K562 (cell line): ENCODE data around the gene RTL10. TPM values are rescaled to one million over a fixed set of nuclear protein-coding genes. Genes with fewer than 3 reads are reported as not detected.

Experiments used
- ARID3A ChIP-seq: IDR thresholded peaks from 2 replicates; pipeline ENCODE4 v1.6.1; 2012; ENCODE audit warnings: low read depth, low read length, improper control_type of control experiment, borderline replicate concordance
- BCOR ChIP-seq: fragments of 450-650 bp; IDR thresholded peaks from 2 replicates; pipeline ENCODE4 v1.6.1; 2016
- BMI1 ChIP-seq: fragments of 150-350 bp; IDR thresholded peaks from 2 replicates; pipeline ENCODE4 v1.6.1; 2014; ENCODE audit warnings: low read length
- BRD9 ChIP-seq: fragments of 450-650 bp; IDR thresholded peaks from 2 replicates; pipeline ENCODE4 v1.6.1; 2018; ENCODE audit warnings: low read depth; ENCODE audit not compliant: partially characterized antibody
- CBX2 ChIP-seq: fragments of 200-600 bp; sonication (generic); IDR thresholded peaks from one replicate; pipeline ENCODE4 v1.6.1; 2012; ENCODE audit warnings: mild to moderate bottlenecking, low read length, inconsistent platforms; ENCODE audit not compliant: insufficient read depth, poor library complexity, severe bottlenecking
- CREBBP ChIP-seq: IDR thresholded peaks from one replicate; pipeline ENCODE4 v1.6.1; 2012; ENCODE audit warnings: low read depth, mild to moderate bottlenecking, control low read depth, inconsistent platforms, low read length
- CSDE1 ChIP-seq, 2 experiments: fragments of 450-650 bp; IDR thresholded peaks; 2 replicates each; pipeline ENCODE4 v1.6.1; 2016; ENCODE audit warnings: mild to moderate bottlenecking in 1 of 2
- EGR1 ChIP-seq: fragments of 450-650 bp; conservative IDR thresholded peaks from 2 replicates; pipeline ENCODE4 v1.6.1; 2017; ENCODE audit warnings: mild to moderate bottlenecking
- EZH2 ChIP-seq: IDR thresholded peaks from 2 replicates; pipeline ENCODE4 v1.6.1; 2012; ENCODE audit warnings: low read depth, mild to moderate bottlenecking, inconsistent platforms, low read length, borderline replicate concordance
- FOXP1 ChIP-seq: sonication (generic); formaldehyde crosslinking; IDR thresholded peaks from 2 replicates; pipeline ENCODE4 v1.8.0; 2022; ENCODE audit warnings: mild to moderate bottlenecking, missing genetic modification reagents
- HDAC3 ChIP-seq: fragments of 450-650 bp; IDR thresholded peaks from 2 replicates; pipeline ENCODE4 v1.6.1; 2018; ENCODE audit warnings: borderline replicate concordance, mild to moderate bottlenecking, moderate library complexity; ENCODE audit not compliant: partially characterized antibody
- HNRNPK ChIP-seq: fragments of 200-400 bp; formaldehyde crosslinking; IDR thresholded peaks from one replicate; pipeline ENCODE4 v1.6.1; 2018; ENCODE audit warnings: mild to moderate bottlenecking, low read depth, low read length; ENCODE audit not compliant: poor library complexity, severe bottlenecking
- IFI16 ChIP-seq: fragments of 250-450 bp; sonication (Bioruptor Pico); IDR thresholded peaks from 2 replicates; pipeline ENCODE4 v2.1.2; 2022; ENCODE audit warnings: mild to moderate bottlenecking, inconsistent platforms
- MAZ ChIP-seq, 2 experiments: fragments of 450-650 bp in 1 of 2; sonication (generic) in 1 of 2; formaldehyde crosslinking; IDR thresholded peaks in 1 of 2; conservative IDR thresholded peaks in 1 of 2; 2 replicates each; pipeline versions ENCODE4 v1.4.0 to v1.5.0; 2020; ENCODE audit warnings: mild to moderate bottlenecking in 1 of 2, missing genetic modification reagents in 1 of 2
- MED1 ChIP-seq: sonication (generic); formaldehyde crosslinking; IDR thresholded peaks from 2 replicates; pipeline ENCODE4 v1.8.1; 2023; ENCODE audit warnings: missing genetic modification reagents, borderline replicate concordance
- NCOA2 ChIP-seq, 2 experiments: fragments of 450-650 bp; IDR thresholded peaks; 2 replicates each; pipeline ENCODE4 v1.6.1; 2018; ENCODE audit warnings: mild to moderate bottlenecking in 2 of 2, moderate library complexity in 1 of 2; ENCODE audit not compliant: partially characterized antibody in 2 of 2
- POLR2G ChIP-seq: fragments of 200-400 bp; formaldehyde crosslinking; IDR thresholded peaks from 2 replicates; pipeline ENCODE4 v1.6.1; 2017; ENCODE audit warnings: low read depth, mild to moderate bottlenecking, antibody characterized with exemption, low read length, moderate library complexity
- PRMT5 ChIP-seq: sonication (generic); formaldehyde crosslinking; IDR thresholded peaks from 2 replicates; pipeline ENCODE4 v1.5.0; 2020; ENCODE audit warnings: missing genetic modification reagents
- RBM22 ChIP-seq: fragments of 200-400 bp; formaldehyde crosslinking; IDR thresholded peaks from 2 replicates; pipeline ENCODE4 v1.6.1; 2018; ENCODE audit warnings: low read length, low read depth; ENCODE audit not compliant: poor library complexity, severe bottlenecking
- RCOR1 ChIP-seq, 2 experiments: IDR thresholded peaks; 2 replicates each; pipeline ENCODE4 v1.6.1; 2012; ENCODE audit warnings: low read depth in 2 of 2, low read length in 2 of 2, borderline replicate concordance in 1 of 2, improper control_type of control experiment in 1 of 2
- TRIM28 ChIP-seq: fragments of 450-650 bp; IDR thresholded peaks from 2 replicates; pipeline ENCODE4 v1.6.1; 2017
- ZNF586 ChIP-seq: fragments of 450-650 bp; formaldehyde crosslinking; conservative IDR thresholded peaks from 2 replicates; pipeline ENCODE4 v1.4.0; 2020; ENCODE audit warnings: mild to moderate bottlenecking, moderate library complexity
- polyA plus RNA-seq, 8 experiments: library from polyadenylated mRNA; depleted of rRNA in 4 of 8; stranded (reverse) in 5 of 8; unstranded in 3 of 8; fragments of >200 nt; fragmentation: Nextera tagmentation in 2 of 8; fragmentation: Illumina TruSeq in 1 of 8; extraction: Ambion mirVana in 2 of 8; extraction: Trizol in 1 of 8; gene quantifications; 2 replicates each; pipeline versions ENCODE4 v1.2.1 to v1.2.3, GENCODE V29; 2011 to 2014; ENCODE audit warnings: inconsistent platforms in 1 of 8, missing spikeins in 1 of 8
- total RNA-seq, 7 experiments: library from RNA; depleted of rRNA in 6 of 7; stranded (reverse); fragments of >200 nt in 6 of 7; fragmentation: Illumina TruSeq in 2 of 7; extraction: Trizol in 2 of 7; gene quantifications; 2 replicates each; pipeline versions ENCODE4 v1.2.1 to v1.2.3, GENCODE V29; 2011 to 2021; ENCODE audit warnings: low replicate concordance in 1 of 7
- TF ChIP-seq, protein P1 (sequence below), 2 experiments: fragments of 450-650 bp in 1 of 2; sonication (generic) in 1 of 2; formaldehyde crosslinking; conservative IDR thresholded peaks; 2 replicates each; pipeline versions ENCODE4 v1.4.0 to v1.8.1; 2020 to 2022; ENCODE audit warnings: mild to moderate bottlenecking in 1 of 2, missing genetic modification reagents in 1 of 2
- TF ChIP-seq, protein P2 (sequence below): sonication (generic); formaldehyde crosslinking; IDR thresholded peaks from 2 replicates; pipeline ENCODE4 v1.8.0; 2022; ENCODE audit warnings: missing genetic modification reagents, mild to moderate bottlenecking, borderline replicate concordance

Gene RTL10
- total and polyA plus RNA-seq, 9 of the 15 experiments (the other 6 are each of a cell fraction or from before 2014, with no cell fraction given) = 19.8 to 75.5 (median 32.5) TPM

DNA sequence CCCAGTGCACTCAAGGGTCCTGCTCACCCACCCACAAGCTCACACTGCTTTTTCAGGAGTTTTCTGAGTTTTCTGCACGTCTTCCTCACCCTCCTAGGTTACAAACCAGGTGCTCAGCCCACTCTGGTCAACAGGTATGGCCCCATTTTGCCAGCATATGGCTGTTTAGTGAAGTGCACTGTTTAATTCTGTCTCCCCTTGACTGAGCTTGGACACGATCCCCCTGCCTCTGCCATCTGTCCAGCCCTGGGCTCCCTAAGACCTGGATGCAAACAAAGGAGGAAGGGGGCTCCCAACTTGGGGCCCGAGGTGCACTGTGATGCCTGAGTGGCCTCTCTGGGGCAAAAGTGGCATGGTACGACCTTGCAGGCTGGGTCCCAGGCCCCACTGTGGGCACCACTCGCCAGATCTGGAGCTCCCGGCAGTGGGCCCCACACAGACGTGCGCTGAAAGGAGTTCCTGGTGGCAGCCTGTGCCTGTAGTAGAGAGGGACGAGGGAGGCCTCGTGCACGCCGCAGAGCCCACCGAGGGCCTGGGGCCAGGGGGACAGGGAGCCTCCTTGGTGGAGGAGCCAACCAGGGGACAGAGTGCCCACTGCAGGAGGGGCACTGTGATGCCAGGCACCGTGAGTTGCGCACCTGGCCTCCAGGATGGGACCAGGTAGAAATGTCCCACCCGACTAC lies 49.6 kb upstream of the RTL10 start (continued):
- TF ChIP-seq, protein P1, sequence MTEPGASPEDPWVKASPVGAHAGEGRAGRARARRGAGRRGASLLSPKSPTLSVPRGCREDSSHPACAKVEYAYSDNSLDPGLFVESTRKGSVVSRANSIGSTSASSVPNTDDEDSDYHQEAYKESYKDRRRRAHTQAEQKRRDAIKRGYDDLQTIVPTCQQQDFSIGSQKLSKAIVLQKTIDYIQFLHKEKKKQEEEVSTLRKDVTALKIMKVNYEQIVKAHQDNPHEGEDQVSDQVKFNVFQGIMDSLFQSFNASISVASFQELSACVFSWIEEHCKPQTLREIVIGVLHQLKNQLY (CRISPR knock-in tag; conservative IDR thresholded peaks at IDR 0.05) = no peak
- TF ChIP-seq CREBBP (no peak), RBM22 (peak; percentile 47), MED1 (CRISPR knock-in tag) (no peak), NCOA2 (IDR thresholded peaks at IDR 0.05; ENCODE audit: partially characterized antibody in 2 of 2) (no peak), CSDE1 (IDR thresholded peaks at IDR 0.05) (no peak), IFI16 (CRISPR knock-in tag) (no peak), PRMT5 (0 out of 2 replicates have a peak, but pooled peaks have one; percentile 7), EZH2 (no peak), POLR2G (peak; percentile 62), ARID3A (no peak), CBX2 (no peak), HNRNPK (no peak), ZNF586 (CRISPR knock-in tag) (no peak), HDAC3 (no peak), BRD9 (no peak), EGR1 (no peak), BCOR (no peak), BMI1 (no peak), TRIM28 (no peak), RCOR1 (IDR thresholded peaks at IDR 0.05; ENCODE audit: borderline replicate concordance in 1 of 2, low read depth in 2 of 2, low read length in 2 of 2) (no peak), MAZ (CRISPR knock-in tag; conservative IDR thresholded peaks at IDR 0.05 in 1 of 2, IDR thresholded peaks at IDR 0.05 in 1 of 2) (no peak), FOXP1 (CRISPR knock-in tag) (no peak)
- TF ChIP-seq, protein P2, sequence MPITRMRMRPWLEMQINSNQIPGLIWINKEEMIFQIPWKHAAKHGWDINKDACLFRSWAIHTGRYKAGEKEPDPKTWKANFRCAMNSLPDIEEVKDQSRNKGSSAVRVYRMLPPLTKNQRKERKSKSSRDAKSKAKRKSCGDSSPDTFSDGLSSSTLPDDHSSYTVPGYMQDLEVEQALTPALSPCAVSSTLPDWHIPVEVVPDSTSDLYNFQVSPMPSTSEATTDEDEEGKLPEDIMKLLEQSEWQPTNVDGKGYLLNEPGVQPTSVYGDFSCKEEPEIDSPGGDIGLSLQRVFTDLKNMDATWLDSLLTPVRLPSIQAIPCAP (CRISPR knock-in tag) = no peak
